HG03066 (cell line): Measurements from ENCODE around the gene ZSCAN29.
A peak's percentile ranks its signal among the peaks of the same experiment; 100 is the strongest.
"Not testable (repeated sequence)": the region's sequence is repeated elsewhere in the genome, so short reads cannot be mapped to it uniquely, and the experiment has no call there.

Source experiments
- ATAC-seq: cut with Tn5 transposase; IDR thresholded peaks from one replicate; pipeline ENCODE4 v1.9.1; 2021; ENCODE audit warnings: low read depth; ENCODE audit not compliant: unreplicated experiment

ZSCAN29 gene

DNA sequence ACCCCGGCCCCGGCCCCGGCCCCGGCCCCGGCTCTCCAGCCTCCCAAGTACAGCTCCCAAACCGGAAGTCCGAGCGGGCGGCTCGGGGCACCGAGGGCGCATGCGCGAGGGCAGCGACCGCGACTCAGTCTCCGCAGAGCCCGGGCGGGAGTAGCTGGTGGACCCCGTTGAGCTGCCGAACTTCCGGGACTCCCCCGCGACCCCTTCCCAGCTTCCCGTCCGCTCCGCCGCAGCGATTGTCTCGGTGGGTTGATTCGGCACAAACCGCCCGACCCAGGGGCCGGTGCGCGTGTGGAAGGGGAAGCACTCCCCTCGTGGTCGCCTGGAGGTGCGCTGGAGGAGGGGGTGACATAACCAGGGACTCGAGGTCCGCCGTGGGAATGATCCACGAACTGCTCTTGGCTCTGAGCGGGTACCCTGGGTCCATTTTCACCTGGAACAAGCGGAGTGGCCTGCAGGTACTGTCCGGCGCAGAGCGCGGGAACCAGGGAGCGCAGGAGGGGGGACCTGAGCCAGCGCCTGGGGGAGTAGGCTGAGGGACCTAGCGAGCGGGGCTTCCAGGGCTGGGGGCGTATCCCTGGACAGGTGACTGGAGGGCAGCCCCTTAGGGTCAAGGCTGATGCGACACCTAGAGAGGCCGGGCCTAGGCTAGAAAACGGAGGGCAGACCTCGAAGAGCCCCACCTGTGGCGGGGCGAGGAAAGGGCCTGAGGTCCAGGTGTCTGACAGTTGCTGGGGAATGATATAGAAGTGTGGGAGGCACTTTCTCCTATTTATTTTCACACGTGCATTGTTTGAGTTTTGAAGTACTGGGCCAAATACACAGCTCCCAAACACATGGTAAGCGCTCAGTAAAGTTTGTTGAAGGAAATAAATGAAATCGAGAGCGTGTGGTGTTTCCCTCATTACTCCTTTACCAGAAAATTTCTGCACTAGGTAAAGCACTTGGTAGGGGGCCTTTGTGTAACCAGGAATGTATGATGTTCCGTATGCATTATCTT is at the start of gene ZSCAN29, which contains the start of gene TUBGCP4:
TSS of gene ZSCAN29 (minus strand) at position 69 of the 1,000 bp plus-strand sequence. CDS start 1,130 bp downstream, outside the sequence.
TSS of gene TUBGCP4 (plus strand) at position 127 of the 1,000 bp plus-strand sequence. CDS start at position 381, 254 bp downstream.
- ATAC-seq, result peak; percentile 70

DNA sequence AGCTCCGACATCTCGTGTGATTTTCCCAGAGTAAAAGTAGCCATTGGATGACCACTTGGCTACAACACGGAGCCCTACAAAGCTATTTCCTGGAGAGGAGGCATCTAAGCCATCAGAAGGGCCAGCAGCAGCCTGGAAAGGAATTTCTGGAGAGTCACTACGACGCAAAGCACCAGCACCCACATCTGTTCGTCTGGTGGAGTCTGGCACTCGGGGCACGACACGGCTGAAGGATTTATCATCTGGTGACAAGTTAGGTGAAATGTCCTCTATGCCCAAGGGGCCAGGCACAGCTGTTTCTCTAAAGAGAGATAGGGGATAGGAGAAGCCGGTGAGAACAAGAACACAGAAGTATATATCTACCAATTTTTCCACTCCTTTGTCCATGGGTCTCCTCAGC is 49.6 kb upstream of the ZSCAN29 start:
- ATAC-seq, result no peak

DNA sequence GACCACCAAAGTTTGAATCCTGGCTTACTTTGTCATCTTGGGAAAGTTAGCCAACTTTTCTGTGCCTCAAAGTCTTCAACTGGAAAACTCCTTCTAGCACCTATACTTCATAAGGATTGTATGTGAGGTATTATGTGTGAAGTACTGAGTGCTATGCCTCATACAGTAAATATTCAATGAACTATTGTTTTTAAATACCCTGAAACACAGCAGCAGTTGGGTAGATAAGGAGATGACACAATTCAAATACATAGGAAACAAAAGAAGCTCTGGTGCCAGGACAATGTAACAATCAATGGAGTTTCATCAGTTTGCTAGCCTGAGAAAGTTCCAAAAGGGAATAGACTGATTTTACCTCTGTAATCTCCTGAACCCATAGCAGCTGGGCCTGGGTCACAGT is 43.4 kb upstream of the ZSCAN29 start:
- ATAC-seq, result no peak

DNA sequence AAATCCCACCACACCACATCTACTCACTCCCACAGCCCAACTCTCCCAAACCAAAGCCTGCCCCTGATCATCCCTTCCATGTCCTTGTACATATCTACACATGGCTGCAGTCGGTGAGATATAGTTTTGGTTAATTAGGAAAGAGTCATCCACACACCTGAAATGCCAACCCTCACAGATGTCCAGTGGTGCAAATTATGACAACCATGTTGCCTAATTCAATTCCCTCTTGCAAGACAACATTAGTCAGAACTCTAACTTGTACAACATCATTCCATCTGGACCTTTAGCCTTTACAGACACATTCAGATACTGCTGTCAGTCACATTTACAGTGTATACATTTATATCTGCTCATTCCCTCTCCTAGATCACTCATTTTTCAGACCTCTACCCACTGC is 41.3 kb upstream of the ZSCAN29 start:
- no peak for ATAC-seq

DNA sequence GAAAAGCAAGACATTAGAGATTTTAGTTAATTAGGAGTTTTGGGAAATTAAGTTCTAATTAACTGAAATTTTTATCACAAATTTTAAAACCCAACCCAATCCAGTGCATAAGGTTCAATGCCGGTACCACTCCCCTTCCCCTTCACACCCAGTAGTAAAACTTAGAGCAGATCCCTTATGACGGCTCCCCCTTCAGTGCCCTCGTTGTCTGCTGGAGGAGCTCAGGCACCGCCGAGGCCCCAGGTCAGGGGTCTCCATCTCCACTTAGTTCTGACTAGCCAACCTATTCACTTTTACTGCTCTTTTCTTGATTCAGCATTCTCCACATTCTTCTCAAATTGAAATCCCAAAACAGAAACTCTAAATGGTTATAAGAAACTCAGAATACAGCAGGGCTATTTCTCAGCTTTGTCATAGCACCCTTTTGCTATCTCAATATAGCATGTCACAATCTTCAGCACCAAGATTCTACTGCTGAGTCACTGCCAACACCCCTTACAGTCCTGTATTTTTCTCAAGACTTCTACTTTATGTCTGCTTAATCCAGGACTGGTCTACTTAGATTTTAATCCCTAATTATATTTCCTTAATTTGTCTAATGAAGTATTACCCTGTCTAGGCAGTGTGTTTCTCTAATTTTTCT is 39.9 kb upstream of the ZSCAN29 start:
- ATAC-seq, result no peak

DNA sequence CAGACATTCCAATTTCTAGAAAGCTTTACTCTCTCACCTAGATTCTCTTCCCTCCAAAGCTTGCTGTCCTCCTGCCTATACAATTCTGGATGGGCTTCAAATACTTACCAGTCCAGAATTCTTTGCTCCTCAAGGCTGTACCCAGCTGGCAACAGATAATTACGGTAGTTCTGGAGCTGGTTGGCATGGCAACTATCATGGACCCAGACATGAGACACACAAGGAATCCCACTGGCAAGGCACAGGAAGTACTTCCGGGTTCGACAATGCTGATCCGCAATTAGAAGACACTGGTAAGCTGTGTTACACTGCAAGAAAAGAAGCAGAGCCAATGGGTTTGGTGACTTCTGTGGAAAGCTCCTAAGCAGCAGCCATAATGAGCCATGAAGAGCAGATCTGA is 37.9 kb upstream of the ZSCAN29 start:
- no peak for ATAC-seq

DNA sequence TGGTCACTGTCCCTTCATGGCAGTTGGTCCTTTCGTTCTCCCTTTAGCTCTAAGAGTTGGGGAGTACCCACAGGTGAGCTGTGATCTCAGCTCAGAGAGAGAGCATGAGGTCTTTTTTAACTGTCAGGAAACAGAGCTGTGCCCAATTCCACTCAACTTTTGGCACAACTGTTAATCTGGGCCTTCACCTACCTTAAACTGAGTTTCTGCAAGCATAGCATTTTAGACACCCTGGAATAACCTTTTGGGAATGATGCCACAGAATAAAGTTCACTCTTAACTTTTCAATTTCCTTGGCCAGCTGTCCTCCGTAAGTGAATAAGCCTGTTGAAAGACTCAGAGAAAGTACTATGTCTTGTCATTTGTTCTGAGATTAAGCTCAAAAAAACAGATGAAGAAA is 36.0 kb upstream of the ZSCAN29 start:
- ATAC-seq, result no peak

DNA sequence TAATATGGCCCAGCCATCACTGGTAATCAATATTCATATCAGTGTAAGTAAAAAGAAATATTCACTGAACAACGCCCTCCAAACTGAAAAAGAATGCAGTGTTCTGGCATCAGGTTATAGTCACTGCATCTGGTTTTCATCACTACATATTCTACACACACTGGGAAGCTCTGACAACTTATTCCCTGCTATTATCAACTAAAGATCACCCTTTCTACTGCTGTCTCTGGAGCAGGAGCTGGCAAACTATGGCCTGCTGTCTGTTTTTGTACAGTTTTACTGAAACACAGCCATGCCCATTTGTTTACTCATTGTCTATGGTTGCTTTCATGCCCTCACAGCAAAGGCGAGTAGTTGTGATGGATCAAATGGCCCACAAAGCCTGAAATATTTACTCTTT is 35.3 kb upstream of the ZSCAN29 start:
- no peak for ATAC-seq

DNA sequence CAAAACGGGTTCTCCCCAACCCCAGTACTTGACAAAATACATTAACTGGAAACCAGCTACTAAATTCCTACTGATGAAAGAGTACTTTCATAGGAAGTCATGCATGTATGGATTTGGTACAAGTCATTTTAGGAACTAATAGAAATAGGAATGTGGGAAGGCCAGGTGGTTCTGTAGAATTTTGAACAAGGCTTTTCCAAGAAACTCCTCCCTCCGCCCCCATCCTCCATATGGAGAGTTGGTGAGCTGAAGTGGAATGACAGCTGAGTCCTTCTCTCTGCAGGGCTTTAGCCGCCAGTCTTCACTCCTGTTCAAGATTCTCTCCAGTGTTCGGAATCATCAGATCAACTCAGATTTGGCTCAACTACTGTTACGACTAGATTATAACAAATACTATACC is 33.3 kb upstream of the ZSCAN29 start:
- no peak for ATAC-seq

DNA sequence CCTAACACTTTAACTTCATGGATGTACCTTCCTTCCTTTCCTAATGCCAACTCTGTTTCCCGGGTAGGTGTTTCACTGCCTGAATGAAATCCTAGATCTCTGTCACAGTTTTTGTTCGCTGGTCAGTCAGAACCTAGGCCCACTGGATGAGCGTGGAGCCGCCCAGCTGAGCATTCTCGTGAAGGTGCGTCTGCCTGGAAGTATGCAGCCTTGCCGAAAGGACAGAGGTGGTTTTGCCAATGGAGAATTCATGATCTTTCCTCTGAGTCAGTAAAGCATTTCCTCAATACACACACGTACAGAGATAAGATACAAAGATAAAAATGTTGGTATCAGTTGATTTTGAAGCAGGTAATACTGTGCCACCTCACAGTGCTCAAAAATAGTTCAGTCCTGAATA is 32.8 kb upstream of the ZSCAN29 start:
- no peak for ATAC-seq

DNA sequence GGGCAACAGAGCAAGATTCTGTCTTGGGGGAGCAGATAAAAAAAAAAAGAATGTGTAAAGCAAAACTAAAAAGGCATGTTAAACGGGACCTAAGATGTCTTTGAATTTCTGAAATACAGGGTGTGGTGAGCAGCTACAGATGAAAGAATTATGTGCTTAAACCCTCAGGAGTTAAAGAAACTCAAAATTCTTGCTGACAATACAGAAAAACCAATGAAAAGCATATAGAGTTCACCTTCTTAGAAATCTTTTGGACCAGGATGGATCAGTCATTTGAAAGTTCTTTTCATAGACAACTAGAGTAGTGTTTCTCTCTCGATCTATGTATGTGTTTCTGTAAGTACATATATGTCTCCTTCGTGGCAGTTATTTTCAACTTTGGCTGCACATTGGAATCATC is 31.4 kb upstream of the ZSCAN29 start:
- no peak for ATAC-seq

DNA sequence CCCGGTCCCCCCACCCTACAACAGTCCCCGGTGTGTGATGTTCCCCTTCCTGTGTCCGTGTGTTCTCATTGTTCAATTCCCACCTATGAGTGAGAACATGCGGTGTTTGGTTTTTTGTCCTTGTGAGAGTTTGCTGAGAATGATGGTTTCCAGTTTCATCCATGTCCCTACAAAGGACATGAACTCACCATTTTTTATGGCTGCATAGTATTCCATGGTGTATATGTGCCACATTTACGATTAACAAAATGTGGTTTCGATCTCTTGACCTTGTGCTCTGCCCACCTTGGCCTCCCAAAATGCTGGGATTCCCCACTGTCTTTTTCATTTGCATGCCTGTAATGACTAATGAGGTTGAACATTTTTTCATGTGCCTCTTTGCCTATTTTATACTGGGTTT is 22.7 kb upstream of the ZSCAN29 start:
- ATAC-seq, result not testable (repeated sequence)

DNA sequence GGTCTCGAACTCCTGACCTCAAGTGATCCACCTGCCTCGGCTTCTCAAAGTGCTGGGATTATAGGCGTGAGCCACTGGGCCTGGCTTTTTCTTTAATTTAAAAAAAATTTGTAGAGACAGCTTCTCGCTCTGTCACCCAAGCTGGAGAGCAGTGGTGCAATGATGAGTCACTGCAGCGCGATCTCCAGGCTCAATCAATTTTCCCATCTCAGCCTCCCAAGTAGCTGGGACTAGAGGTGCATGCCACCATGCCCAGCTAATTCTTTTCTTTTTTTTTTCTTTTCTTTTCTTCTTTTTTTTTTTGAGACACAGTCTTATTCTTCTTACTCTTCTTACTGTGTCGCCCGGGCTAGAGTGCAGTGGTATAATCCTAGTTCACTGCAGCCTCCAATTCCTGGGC is 19.9 kb upstream of the ZSCAN29 start:
- ATAC-seq, result no peak

DNA sequence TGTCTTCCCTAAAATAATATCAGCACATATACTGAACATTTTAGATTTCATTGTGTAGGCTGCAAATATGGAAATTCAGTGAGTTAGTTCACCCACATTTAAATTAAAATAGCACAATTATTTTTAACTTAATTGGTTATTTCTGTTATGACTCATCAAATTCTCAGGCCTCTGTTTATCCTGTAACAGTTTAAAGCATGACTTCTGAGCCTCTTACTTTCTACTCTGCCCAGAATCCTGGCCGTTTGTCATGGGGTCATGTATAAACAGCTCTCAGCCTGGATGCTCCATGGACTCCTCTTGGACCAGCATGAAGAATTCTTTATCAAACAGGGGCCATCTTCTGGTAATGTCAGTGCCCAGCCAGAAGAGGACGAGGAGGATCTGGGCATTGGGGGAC is 12.2 kb upstream of the ZSCAN29 start:
- no peak for ATAC-seq

DNA sequence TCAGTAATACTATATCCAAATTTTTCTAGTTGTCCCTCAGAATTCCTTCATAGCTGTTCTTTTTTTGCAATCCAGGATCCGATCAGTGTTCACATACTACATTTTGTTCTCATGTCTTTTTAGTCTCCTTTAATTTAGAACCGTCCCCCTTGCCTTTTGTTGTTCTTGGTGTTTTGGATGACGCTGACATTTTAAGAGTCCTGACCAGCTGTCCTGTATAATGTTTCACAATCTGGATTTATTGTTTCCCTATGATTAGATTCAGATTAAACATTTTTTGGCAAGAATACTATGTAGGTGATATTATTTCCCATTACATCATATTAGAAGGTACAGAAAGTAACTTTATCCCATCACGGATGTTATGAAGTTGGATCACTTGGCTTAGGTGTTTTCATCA is 11.5 kb upstream of the ZSCAN29 start:
- no peak for ATAC-seq

DNA sequence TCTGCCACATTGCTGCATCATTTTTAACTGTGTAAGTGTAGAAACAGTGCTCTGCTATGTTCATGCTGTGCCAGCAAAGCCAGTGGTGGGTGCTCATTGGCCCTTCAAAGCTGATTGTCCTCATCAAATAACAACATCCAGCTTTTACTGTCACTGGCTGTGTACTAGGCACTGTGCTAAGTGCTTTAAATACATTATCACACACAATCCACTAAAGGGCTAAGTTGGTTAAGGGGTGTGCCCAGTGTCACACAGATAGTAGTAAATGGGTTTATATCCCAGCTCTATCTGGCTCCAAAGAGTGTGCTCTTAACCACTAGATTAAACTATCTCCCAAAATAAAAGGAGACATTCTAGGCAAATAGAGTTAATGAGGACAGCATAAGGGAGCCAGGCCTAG is 7.8 kb upstream of the ZSCAN29 start:
- no peak for ATAC-seq

DNA sequence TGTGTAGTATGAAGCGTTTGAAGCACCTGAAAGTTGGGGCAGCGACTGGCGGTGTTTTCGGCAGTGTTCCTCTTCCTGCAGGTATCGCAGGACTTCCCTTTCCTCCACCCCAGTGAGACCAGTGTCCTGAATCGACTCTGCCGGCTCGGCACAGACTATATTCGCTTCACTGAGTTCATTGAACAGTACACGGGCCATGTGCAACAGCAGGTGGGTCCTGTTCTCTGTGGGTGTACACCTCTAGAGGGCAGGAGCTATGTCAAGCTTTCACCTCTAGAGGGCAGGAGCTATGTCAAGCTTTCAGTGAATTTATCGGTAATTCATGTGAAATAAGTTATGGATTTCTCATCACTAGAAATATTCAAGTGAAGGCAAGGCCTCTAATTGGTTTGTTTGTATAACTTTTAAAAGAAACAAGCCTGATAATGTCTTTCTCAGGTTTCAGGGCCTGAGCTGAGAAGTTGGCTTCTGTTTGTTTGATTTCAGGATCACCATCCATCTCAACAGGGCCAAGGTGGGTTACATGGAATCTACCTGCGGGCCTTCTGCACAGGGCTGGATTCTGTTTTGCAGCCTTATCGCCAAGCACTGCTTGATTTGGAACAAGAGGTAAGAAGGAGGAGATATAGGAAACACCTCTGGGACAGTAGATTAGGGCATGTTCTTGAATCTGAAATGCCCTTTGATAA is 5.3 kb upstream of the ZSCAN29 start:
- no peak for ATAC-seq

DNA sequence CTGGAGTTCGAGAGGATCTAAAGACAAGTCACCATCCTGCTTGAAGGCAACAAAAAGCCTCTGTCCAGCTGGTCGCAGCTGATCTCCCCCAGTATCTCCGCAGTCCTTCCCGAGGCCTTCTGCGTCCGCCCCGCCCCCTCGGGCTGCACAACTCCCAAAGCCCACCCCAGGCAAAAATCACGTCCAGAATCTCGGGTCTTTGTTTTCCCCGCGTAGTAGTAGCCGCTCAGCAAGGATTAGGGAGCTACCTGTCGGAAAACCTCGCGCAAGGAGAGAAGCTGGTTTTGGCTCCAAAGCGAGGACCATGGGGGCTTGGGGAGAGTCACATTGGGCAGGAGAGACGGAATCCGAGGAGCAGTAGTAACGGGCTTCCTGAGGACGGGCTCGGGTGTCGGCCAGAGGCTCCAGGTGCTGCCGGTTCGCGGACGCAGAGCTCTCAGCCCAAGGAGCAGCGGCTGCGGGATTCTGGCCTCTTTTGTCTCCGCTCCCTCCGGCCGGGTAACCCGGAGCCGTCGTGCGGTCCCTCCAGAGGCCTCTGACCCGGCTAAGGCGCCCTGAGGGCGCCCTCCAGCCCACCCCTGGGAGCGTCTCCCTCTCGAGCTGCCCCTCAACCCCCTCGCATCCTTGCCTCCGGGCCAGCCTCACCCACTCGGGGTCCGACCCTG is 401 bp downstream of the ZSCAN29 start:
- peak; percentile 31 for ATAC-seq

DNA sequence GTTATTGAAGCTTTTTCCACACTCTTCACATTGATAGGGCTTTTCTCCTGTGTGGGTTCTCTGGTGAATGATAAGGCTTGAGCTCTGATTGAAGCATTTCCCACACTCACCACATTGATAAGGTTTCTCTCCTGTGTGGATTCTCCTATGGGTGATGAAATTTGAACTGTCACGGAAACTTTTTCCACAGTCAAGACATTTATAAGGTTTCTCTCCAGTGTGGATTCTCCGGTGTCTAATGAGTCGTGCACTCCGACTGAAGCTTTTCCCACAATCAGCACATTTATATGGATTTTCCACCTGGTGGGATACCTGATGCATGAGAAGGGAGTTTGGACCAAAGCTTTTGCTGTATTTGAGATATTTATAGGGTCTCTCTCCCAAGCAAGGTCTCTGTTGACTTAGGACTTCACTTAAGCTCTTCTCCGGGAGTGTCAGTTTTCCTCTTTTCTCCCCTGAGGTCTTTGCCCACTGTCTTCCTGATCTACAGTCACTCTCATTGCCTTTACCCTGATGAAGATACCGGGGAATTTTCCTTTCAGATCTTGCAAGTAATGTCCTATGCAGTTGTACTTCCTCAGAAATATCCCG is 9.4 kb downstream of the ZSCAN29 start:
- ATAC-seq, result no peak

DNA sequence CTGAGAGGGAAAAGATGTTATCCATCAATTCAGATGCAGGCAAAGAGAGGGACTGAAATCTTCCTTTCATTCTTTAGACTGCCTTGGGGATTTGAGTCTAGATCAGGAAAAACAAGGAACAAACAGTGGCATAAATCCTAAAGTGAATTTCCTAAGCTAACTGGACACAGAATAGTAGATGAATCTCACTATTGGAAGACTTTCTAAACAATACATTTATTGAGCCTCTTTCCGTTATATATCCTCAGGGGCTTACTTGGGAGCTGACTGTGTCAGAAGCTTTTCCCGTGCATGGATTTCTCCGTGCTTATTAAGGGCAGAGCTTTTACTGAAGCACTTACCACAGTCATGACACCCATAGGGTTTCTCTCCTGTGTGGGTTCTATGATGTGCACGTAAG is 10.0 kb downstream of the ZSCAN29 start:
- no peak for ATAC-seq
